Stimulated activated naive CD4-positive, alpha-beta T cell (primary cell): ENCODE data around the gene AJAP1.

Experiments
- DNase-seq, 6 experiments: peaks; one replicate each; lab custom pipeline; 2025; lab: John Stamatoyannopoulos, UW

AJAP1 gene

GRCh38 chr1:4700801-4701200, 46.4 kb downstream of the AJAP1 start:
- DNase-seq: no peak

DNA sequence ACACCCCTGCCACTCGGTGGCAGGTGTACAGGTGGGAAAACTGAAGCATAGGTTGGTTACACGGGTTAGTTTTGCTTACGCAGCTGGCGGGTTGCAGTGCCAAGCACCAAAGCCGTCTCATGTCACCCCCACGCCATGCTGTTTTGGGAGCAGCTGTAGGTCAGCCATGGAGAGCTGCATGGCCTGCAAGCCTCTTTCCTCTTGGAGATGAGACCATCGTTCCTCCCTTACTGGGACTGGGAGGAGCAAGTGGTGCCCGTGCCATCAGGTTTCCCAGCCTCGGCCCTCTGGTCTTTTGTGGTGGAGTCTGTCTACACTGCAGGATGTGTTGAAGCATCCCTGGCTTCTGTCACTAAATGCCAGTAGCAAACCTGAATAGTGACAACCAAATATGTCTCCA, 46.9 kb downstream of the AJAP1 start:
- no peak for DNase-seq

- no peak for DNase-seq
Observed at GRCh38 chr1:4702464-4702863, 48.1 kb downstream of the AJAP1 start.

DNA sequence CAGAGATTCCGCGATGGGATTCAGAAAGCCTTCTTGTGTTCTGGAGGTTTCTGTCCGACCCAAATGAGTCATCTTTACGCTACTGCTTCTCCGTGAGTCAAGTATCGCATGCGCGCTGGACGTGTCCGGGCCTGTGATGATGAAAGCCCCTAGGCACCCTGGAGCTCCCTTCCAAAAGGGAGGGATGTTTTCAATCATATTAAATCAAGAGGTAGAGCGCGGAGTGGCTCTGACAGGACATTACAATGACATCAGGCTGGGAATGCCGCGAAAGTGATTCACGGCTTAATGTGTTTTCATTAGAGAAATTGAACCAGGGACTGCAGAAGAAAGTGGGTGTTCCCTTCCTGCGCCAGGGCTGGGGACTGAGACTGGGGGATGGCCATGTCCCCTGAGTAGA, 48.5 kb downstream of the AJAP1 start:
- DNase-seq: no peak

DNA sequence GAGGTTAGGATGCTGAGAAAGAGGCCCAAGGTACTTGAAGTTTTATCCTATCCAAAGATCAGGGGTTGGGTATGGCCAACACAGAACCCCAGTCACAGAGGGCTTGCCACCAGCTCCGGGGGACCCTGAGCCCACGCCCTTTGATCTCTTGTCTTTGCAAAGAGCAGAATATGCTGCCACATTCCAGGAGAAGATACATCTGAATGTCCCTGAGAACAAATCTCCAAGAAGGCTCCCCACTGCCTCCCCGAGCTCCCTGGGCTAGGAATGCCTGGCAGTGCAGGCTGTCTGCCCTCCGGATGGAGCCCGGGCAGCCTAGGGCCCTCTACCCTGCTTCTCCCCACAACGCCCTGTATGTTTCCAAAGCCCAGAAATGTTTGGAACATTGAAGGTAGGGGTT, 49.2 kb downstream of the AJAP1 start:
- DNase-seq: no peak

DNA sequence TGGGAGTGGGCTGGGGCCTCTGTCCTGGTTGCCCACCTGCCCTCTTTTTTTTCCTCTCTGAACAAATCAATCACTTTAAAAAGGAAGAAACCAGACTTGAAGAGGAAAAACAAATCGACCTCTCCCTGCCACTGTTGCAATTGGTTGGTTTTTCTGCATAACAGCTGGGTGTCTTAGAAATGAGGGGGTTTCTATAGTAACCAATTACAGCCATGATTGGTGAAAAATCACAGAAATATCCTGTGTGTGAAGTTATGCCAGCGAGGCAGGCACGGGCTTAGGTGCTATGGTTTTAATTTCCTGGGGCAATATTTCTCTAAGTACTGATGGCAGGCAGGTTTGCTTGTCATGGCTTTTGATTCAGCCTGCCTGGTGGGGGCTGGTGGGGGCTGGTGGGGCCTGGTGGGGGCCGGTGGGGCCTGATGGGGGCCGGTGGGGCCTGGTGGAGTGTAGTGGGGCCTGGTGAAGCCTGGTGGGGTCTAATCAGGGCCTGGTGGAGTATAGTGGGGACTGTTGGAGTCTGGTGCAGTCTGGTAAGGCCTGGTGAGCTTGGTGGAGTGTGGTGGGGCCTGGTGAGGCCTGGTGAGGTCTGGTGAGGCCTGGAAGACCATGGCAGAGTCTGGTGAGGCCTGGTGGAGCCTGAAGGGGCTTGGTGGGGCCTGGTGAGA, 54.6 kb downstream of the AJAP1 start:
- DNase-seq: no peak

GRCh38 chr1:4709641-4710040, 55.2 kb downstream of the AJAP1 start:
- no peak for DNase-seq

DNA sequence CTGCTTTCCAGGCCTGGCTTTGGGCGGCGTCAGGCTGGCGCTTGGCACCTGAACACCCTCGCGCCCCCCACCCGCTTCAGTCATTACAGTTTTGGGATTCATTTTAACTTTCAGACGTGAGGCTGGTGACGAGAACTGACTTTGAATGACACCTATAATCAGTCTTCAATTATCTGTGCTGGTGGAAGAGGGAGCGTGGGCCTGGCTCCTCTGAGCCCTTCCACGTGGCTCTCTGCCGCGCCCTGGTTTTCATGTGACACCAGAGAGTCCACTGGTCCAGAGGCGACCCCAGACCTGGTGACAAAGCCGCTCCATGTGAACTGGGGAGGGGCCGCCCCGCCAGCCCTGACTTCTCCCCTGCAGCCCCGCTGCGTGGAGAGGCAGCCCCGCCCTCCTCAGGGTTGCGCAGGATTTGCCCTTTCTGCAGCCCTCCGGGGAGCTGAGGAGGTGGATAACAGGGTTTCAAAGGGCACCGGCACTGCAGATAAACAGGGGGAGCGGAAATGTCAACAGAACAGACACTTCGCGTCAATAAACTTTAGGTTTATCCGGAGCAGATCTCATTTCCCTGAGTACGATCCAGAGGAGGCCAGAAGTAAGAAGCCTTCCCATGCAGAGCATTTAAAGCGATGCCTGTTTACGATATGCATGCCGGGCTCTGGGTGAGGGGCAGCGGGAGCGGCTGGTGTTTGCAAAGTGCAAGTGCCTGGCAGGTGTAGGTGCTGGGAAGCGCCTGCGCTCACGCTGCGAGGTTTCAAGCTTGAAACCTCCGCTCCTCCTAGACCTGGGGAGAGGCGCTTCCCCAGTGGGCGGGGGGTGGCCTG, 56.4 kb downstream of the AJAP1 start:
- DNase-seq: no peak

DNA sequence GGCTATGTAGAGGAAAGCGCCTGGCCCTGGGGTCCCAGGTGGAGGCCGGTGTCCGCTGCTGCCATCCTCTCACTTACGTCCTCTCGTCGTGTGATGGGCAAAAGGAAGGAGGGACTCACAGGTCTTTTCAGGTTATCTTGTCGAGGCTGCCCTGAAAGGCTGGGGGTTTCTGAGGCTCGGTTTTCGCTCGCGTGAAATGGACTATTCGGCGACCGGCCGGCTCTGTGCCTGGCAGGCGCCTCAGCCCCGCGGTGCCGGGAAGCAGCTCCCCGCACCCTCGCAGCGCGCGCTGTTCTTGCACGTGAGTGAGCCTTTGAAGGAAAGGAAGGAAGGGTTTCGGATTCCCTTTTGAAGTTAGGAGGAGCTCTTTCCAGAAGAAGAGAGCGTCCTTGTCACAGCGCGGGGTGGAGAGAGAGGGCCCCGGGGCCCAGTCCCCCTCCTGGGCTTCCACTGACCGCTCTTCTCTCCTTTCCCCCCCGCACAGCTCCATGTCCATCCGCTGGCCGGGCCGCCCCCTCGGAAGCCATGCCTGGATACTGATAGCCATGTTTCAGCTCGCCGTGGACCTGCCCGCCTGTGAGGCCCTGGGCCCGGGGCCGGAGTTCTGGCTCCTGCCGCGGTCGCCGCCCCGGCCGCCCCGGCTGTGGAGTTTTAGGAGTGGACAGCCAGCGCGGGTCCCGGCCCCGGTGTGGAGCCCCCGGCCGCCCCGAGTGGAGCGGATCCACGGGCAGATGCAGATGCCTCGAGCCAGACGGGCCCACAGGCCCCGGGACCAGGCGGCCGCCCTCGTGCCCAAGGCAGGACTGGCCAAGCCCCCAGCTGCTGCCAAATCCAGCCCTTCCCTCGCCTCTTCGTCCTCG, 57.2 kb downstream of the AJAP1 start:
- no peak for DNase-seq

- DNase-seq: no peak
Observed at GRCh38 chr1:4713669-4714068, 59.3 kb downstream of the AJAP1 start.

DNA sequence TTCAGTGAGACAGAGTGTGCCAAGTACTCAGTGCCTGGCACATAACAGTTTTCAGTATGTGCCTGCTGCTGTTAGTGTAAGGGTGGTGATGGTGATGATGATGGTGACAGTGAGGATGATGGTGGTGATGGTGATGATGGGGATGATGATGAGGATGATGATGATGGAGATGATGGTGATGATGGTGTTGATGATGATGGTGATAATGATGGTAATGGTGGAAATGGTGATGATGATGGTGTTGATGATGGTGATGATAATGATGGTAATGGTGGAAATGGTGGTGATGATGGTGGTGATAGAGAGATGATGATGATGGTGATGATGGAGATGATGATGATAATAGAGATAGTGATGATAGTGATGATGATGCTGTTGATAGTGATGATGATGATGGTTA, 62.0 kb downstream of the AJAP1 start:
- no peak for DNase-seq

DNA sequence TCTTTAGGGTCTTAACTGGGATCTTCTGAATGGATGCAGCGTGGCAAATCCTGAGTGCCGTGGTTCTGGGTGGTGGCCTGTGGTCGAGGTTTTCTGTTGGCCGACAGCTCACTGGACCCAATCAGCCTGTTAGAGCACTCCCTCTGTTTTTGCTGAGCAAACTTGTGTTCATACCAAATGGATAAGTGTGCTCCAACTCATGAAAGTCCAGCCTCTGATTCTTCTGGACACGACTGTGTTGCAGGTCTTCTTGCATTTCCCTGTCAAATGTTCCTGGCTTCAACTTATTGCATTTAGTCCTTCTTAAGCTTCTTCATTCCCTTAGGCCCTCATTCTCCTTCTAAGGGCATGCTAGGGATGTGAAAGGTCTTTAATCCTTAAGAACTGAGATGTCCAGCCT, 63.7 kb downstream of the AJAP1 start:
- no peak for DNase-seq

DNA sequence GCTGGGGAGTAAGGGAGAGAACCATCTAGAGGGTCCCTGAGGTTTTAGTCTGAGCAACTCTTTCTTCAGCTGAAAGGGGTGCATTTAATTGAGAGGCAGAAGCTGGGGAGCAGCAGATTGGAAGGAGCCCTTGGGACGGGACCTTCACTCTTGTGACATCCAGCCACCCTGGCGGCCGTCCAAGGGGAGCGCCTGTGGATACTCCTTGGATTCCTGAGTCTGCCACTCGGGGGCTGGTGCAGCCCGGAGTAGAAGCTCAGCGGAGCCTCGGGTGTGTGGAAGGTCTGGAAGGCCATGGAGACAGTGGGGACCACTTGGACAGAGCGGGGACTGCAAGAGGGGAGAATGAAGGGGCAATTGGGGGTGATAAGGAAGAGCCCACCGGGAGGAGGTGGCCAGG, 68.7 kb downstream of the AJAP1 start:
- DNase-seq: no peak

DNA sequence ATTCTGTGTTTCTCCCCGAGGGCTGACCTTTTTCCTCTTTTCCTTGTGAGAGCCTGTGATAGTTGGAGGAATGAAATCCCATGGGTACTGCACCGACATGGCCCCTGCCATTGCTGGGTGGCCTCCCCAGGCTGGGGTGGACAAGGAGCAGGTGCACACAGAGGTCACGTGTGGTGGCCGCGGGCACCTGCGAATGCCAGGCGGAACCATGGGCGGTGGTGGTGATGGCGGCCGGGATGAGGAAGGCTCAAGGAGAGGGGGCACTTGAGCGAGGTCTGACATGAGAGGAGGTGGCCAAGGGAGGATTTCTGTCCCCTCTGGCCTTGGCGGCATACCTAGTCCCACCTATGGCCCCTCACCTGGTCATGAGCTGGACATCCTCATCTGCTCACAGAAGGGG, 69.6 kb downstream of the AJAP1 start:
- no peak for DNase-seq

DNA sequence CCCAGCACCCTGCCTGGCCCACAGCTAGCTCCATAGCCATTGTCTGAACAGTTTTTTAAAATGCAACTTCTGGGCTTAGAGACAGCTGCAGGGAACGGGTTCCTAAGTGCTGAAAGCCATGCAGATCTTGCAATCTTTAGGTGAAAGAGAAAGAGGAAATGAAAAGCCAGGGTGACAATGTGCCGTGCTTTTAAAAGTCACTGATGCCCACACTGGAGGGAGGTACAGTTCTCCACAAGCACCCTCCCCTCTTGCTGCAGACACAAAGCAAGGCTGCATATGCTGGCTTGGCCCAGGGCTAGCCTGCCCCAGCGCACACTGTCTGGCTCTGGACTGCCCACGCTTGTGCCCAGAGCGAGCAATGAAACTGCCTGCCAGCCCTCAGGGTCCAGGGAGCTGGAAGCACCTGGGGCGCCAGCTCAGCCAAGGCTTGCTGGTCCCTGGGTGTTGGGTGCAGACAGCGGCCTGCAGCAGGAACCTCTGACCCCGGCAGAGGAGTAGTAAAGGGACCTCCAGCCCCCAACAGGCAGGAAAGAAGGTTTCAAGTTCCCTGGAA, 70.4 kb downstream of the AJAP1 start:
- no peak for DNase-seq

- DNase-seq: no peak
Observed at GRCh38 chr1:4725416-4725815, 71.0 kb downstream of the AJAP1 start.

- DNase-seq: no peak
Observed at GRCh38 chr1:4726620-4727341, 72.4 kb downstream of the AJAP1 start.

DNA sequence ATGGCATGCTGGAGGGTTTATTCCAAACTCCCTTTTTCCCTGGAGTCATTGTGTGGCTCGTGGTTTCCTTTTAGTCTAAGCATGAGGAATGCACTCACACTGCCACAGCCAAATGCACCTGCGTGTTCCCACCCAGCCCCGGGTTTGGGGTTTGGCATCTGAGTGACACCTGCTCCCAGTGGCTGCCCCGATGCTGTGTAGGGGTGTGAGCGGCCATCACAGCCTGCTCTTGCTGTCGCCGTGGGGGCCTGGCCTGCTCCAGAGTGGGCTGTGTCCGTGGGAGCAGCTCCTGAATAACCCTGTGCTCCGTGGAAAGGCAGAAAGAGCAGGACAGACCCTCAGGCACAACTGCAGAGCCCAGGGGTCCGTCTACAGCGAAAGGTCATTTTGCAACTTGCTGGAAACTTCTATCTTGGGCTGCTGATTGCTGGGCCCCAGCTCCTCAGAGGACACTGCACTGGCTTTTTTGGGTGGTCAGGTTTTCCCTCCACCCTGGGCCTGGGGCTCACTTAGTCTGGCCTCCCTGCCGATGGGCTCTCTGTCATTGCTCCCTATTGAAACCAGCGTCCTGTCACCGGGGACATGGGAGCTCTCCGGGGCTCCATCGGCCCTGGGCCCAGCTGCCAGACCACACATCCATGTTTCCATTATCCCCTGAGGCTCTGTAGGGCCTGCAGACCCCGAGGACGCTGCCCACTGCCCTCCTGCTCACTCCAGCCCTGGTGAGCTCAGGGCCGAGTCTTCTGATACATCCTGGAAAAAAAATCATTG, 74.1 kb downstream of the AJAP1 start:
- no peak for DNase-seq

- no peak for DNase-seq
Observed at GRCh38 chr1:4729090-4729471, 74.7 kb downstream of the AJAP1 start.

GRCh38 chr1:4730078-4730477, 75.7 kb downstream of the AJAP1 start:
- no peak for DNase-seq
